IMR-90 (cell line): ENCODE results near the gene AGBL1. TPM values are rescaled to one million over a fixed set of nuclear protein-coding genes. Genes with fewer than 3 reads are reported as not detected.

Experiments used
- ATAC-seq: fragments of 200-7000 bp; cut with Tn5 transposase; 2 replicates; pipeline ENCODE4 v1.9.1; 2020; ENCODE audit warnings: low read depth, mild to moderate bottlenecking, moderate library complexity
- BruUV-seq: library from RNA; stranded (reverse); fragments of 400-500 nt; replicated peaks from 2 replicates; lab custom pipeline; 2021; lab: Mats Ljungman, UMichigan
- CTCF ChIA-PET: fragments of 300-600 bp; formaldehyde crosslinking; extraction: SDS; loops from one replicate; lab custom pipeline; 2021; ENCODE audit warnings: antibody characterized with exemption; lab: Yijun Ruan, JAX
- POLR2A ChIA-PET: fragments of 300-600 bp; sonication (Branson Sonifier 250); formaldehyde crosslinking; loops from one replicate; lab custom pipeline; 2022; ENCODE audit warnings: antibody characterized with exemption; ENCODE audit not compliant: unreplicated experiment; lab: Charles Lee
- DNase-seq: peaks from one replicate; pipeline ENCODE4 v3.0.0; 2013
- H2AFZ ChIP-seq: replicated peaks from 2 replicates; pipeline ENCODE3; 2013; ENCODE audit warnings: low read length, mild to moderate bottlenecking; ENCODE audit not compliant: poor library complexity
- H2AK5ac ChIP-seq: 2 replicates; pipeline ENCODE4 v1.6.1; 2013; ENCODE audit warnings: low read depth, low read length, inconsistent platforms
- H2AK9ac ChIP-seq: replicated peaks from 2 replicates; pipeline ENCODE3; 2013; ENCODE audit warnings: mild to moderate bottlenecking, low read depth, low read length, moderate library complexity; ENCODE audit not compliant: poor library complexity
- H2BK120ac ChIP-seq: 2 replicates; pipeline ENCODE4 v1.6.1; 2013; ENCODE audit warnings: low read depth, low read length, inconsistent platforms
- H2BK15ac ChIP-seq: 3 replicates; pipeline ENCODE4 v1.6.1; 2013; ENCODE audit warnings: low read depth, low read length, inconsistent platforms
- H2BK20ac ChIP-seq: 2 replicates; pipeline ENCODE4 v1.6.1; 2013; ENCODE audit warnings: low read depth, mild to moderate bottlenecking, inconsistent platforms, low read length, moderate library complexity
- H2BK5ac ChIP-seq: 2 replicates; pipeline ENCODE4 v1.6.1; 2013; ENCODE audit warnings: mild to moderate bottlenecking, low read depth, low read length, inconsistent platforms; ENCODE audit not compliant: poor library complexity, severe bottlenecking
- H3K14ac ChIP-seq: replicated peaks from 2 replicates; pipeline ENCODE4 v1.6.1; 2013; ENCODE audit warnings: low read depth, low read length, inconsistent platforms
- H3K18ac ChIP-seq: 2 replicates; pipeline ENCODE4 v1.6.1; 2013; ENCODE audit warnings: low read depth, low read length, control low read depth
- H3K23ac ChIP-seq: 2 replicates; pipeline ENCODE4 v1.6.1; 2013; ENCODE audit warnings: low read depth, low read length, inconsistent platforms
- H3K27ac ChIP-seq: 2 replicates; pipeline ENCODE4 v1.5.1; 2013; ENCODE audit warnings: mild to moderate bottlenecking, control low read depth, low read length; ENCODE audit not compliant: insufficient read depth
- H3K27me3 ChIP-seq: 2 replicates; pipeline ENCODE4 v1.6.1; 2013; ENCODE audit warnings: low read length; ENCODE audit not compliant: control insufficient read depth, insufficient read depth
- H3K36me3 ChIP-seq: 2 replicates; pipeline ENCODE4 v1.6.1; 2013; ENCODE audit warnings: low read length, mixed read lengths; ENCODE audit not compliant: control insufficient read depth, insufficient read depth
- H3K4ac ChIP-seq: 2 replicates; pipeline ENCODE4 v1.6.1; 2013; ENCODE audit warnings: low read depth, low read length, inconsistent platforms
- H3K4me1 ChIP-seq: 2 replicates; pipeline ENCODE4 v1.6.1; 2013; ENCODE audit warnings: low read length, mixed read lengths; ENCODE audit not compliant: control insufficient read depth, insufficient read depth
- H3K4me2 ChIP-seq: 2 replicates; pipeline ENCODE4 v1.6.1; 2013; ENCODE audit warnings: low read depth, mild to moderate bottlenecking, control low read depth, low read length, moderate library complexity
- H3K4me3 ChIP-seq: 2 replicates; pipeline ENCODE4 v1.5.1; 2013; ENCODE audit warnings: low read depth, mild to moderate bottlenecking, control low read depth, low read length, moderate library complexity; ENCODE audit not compliant: insufficient read depth
- H3K56ac ChIP-seq: 2 replicates; pipeline ENCODE4 v1.6.1; 2013; ENCODE audit warnings: low read length, inconsistent platforms; ENCODE audit not compliant: insufficient read depth; ENCODE audit errors: extremely low read depth
- H3K79me1 ChIP-seq, 2 experiments: 2 replicates each; pipeline ENCODE4 v1.6.1; 2013; ENCODE audit warnings: low read length in 2 of 2, inconsistent platforms in 1 of 2, low read depth in 1 of 2
- H3K9ac ChIP-seq: 2 replicates; pipeline ENCODE4 v1.6.1; 2013; ENCODE audit warnings: low read depth, low read length, control low read depth
- H3K9me1 ChIP-seq: 2 replicates; pipeline ENCODE4 v1.6.1; 2013; ENCODE audit warnings: low read length, inconsistent platforms; ENCODE audit not compliant: insufficient read depth
- H3K9me3 ChIP-seq: 2 replicates; pipeline ENCODE4 v1.6.1; 2013; ENCODE audit warnings: low read length; ENCODE audit not compliant: control insufficient read depth, insufficient read depth
- H4K20me1 ChIP-seq: 2 replicates; pipeline ENCODE4 v1.6.1; 2013; ENCODE audit warnings: low read length, inconsistent platforms; ENCODE audit not compliant: insufficient read depth
- H4K5ac ChIP-seq: 2 replicates; pipeline ENCODE4 v1.6.1; 2013; ENCODE audit warnings: mild to moderate bottlenecking, low read depth, low read length, control low read depth
- H4K8ac ChIP-seq, 2 experiments: 2 replicates each; pipeline ENCODE4 v1.6.1; 2013; ENCODE audit warnings: low read depth in 2 of 2, low read length in 2 of 2, control low read depth in 1 of 2, inconsistent platforms in 1 of 2
- H4K91ac ChIP-seq: 2 replicates; pipeline ENCODE4 v1.6.1; 2013; ENCODE audit warnings: low read depth, low read length, inconsistent platforms; ENCODE audit not compliant: insufficient read depth
- CEBPB ChIP-seq: IDR thresholded peaks from 2 replicates; pipeline ENCODE4 v1.6.1; 2012; ENCODE audit warnings: low read depth, low read length, improper control_type of control experiment
- FOS ChIP-seq: fragments of 150-350 bp; IDR thresholded peaks from 2 replicates; pipeline ENCODE4 v1.6.1; 2016; ENCODE audit warnings: low read depth, low read length
- MAZ ChIP-seq: IDR thresholded peaks from 2 replicates; pipeline ENCODE4 v1.6.1; 2012; ENCODE audit warnings: low read depth, mild to moderate bottlenecking, low read length, improper control_type of control experiment, moderate library complexity, borderline replicate concordance
- MXI1 ChIP-seq: IDR thresholded peaks from 2 replicates; pipeline ENCODE4 v1.6.1; 2012; ENCODE audit warnings: low read depth, mild to moderate bottlenecking, low read length, moderate library complexity, borderline replicate concordance
- POLR2A ChIP-seq: IDR thresholded peaks from 2 replicates; pipeline ENCODE4 v1.6.1; 2012; ENCODE audit warnings: mild to moderate bottlenecking, low read depth, low read length
- RAD21 ChIP-seq: IDR thresholded peaks from 2 replicates; pipeline ENCODE4 v1.6.1; 2012; ENCODE audit warnings: low read length, improper control_type of control experiment
- RCOR1 ChIP-seq: IDR thresholded peaks from 2 replicates; pipeline ENCODE4 v1.6.1; 2012; ENCODE audit warnings: mild to moderate bottlenecking, low read length, improper control_type of control experiment; ENCODE audit not compliant: insufficient replicate concordance
- RFX5 ChIP-seq: IDR thresholded peaks from 2 replicates; pipeline ENCODE4 v1.8.0; 2012; ENCODE audit warnings: low read depth, mild to moderate bottlenecking, low read length, moderate library complexity
- WGBS, 2 experiments: methylation state at CpG; one replicate each; pipeline versions ENCODE4 v1.1.5 to v1.1.7; 2013; ENCODE audit warnings: missing lambda C conversion rate in 2 of 2; ENCODE audit not compliant: insufficient read length in 1 of 2; ENCODE audit errors: extremely low coverage in 2 of 2; 5-methylcytosine and 5-hydroxymethylcytosine counted together
- dilution Hi-C: fragments of 300-500 bp; cut with HindIII; formaldehyde crosslinking; loops from one replicate; pipeline ENCODE4 v1.14.3; 2018; ENCODE audit warnings: low sequenced_read_pairs; ENCODE audit not compliant: unreplicated experiment
- in situ Hi-C: fragments of 300-500 bp; cut with MboI; formaldehyde crosslinking; loops from 3 replicates; pipeline ENCODE4 v1.14.3; 2019; ENCODE audit warnings: low sequenced_read_pairs, inconsistent platforms, mixed read lengths
- intact Hi-C: fragments of 100-400 bp; cut with micrococcal nuclease; formaldehyde crosslinking; loops from 2 replicates; pipeline ENCODE4 v1.10.0; 2022
- polyA plus RNA-seq, 3 experiments: library from polyadenylated mRNA; depleted of rRNA; stranded (reverse); fragments of >200 nt; gene quantifications; 2 replicates each; pipeline ENCODE4 v1.2.3, GENCODE V29; 2012; ENCODE audit warnings: low replicate concordance in 1 of 3
- total RNA-seq: library from RNA; depleted of rRNA; stranded (reverse); fragments of >200 nt; gene quantifications from 2 replicates; pipeline ENCODE4 v1.2.3, GENCODE V29; 2012

AGBL1 gene
- total and polyA plus RNA-seq, 2 of the 4 experiments (the other 2 are of a cell fraction), result not detected

DNA sequence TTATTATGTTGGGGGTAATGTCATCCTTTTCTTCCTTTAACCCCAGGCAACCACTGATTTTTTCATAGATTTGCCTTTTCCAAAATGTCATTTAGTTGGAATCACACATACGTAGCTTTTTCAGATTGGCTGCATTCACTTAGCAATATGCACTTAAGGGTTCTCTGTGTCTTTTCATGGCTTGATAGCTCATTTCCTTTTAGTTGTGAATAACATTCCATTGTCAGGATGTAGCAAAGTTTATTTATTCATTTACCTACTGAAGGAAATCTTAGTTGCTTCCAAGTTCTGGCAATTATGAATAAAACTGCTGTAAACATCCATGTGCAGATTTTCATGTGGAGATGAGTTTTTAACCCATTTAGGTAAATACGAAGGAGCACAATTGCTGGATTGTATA, 125.4 kb downstream of the AGBL1 start:
- no peak overlapping the region for H2AK9ac ChIP-seq
- H3K9ac ChIP-seq, result no peak overlapping the region
- dilution Hi-C loops (no loop called here), in situ Hi-C loops (no loop called here), intact Hi-C loops (no loop called here)
- H2AFZ ChIP-seq, result no peak overlapping the region
- no peak overlapping the region for H2BK5ac ChIP-seq
- H3K56ac ChIP-seq, result no peak overlapping the region
- no peak overlapping the region for H2BK15ac ChIP-seq
- H3K79me1 ChIP-seq, result no peaks in the 10 kb centered on the region
- no TSS peak for BruUV-seq
- no peak overlapping the region for H3K4me2 ChIP-seq
- ChIA-PET CTCF (no interaction called here), POLR2A (no interaction called here)
- H3K27ac ChIP-seq, result no peak overlapping the region
- H2AK5ac ChIP-seq, result no peak overlapping the region
- ATAC-seq (no peak), DNase-seq (no peak)
- H4K8ac ChIP-seq, result no peak overlapping the region
- no peaks in the 10 kb centered on the region for H3K27me3 ChIP-seq
- no peaks in the 10 kb centered on the region for H3K36me3 ChIP-seq
- TF ChIP-seq RAD21 (no peak), MAZ (no peak), POLR2A (no peak), RFX5 (no peak), CEBPB (no peak), RCOR1 (no peak), MXI1 (no peak), FOS (no peak)
- H2BK120ac ChIP-seq, result no peak overlapping the region
- H3K23ac ChIP-seq, result no peak overlapping the region
- no peaks in the 10 kb centered on the region for H3K4me1 ChIP-seq
- H4K20me1 ChIP-seq, result no peaks in the 10 kb centered on the region
- peaks cover 4% of the 10 kb centered on the region; the same call in 1 of the 2 replicates for H3K9me3 ChIP-seq
- no peak overlapping the region for H3K18ac ChIP-seq
- no peak overlapping the region for H4K5ac ChIP-seq
- H3K9me1 ChIP-seq, result no peaks in the 10 kb centered on the region
- H3K14ac ChIP-seq, result no peak overlapping the region
- H3K4ac ChIP-seq, result no peak overlapping the region
- no peak overlapping the region for H2BK20ac ChIP-seq
- no peak overlapping the region for H4K91ac ChIP-seq
- no CpG with 5 or more reads among the region's 2 CpGs for WGBS, 2 experiments
- H3K4me3 ChIP-seq, result no peak overlapping the region
